SHP77 treated with DMSO at 0.1 percent for 48 hours (cell line): ENCODE results near the gene PRKRA.
A peak's percentile ranks its signal among the peaks of the same experiment; 100 is the strongest.
"Not testable (repeated sequence)": the region's sequence is repeated elsewhere in the genome, so short reads cannot be mapped to it uniquely, and the experiment has no call there.

ENCODE experiments used
- DNase-seq: peaks from one replicate; lab custom pipeline; 2025; lab: John Stamatoyannopoulos, UW

PRKRA gene

GRCh38 chr2:178450774-178451525, at the start of gene PRKRA, which contains the start of gene PJVK:
PRKRA (minus strand) TSS chr2:178451175; CDS start chr2:178451030, 145 bp downstream.
PJVK (plus strand) TSS chr2:178451378; CDS start chr2:178453410, 2,032 bp downstream.
- DNase-seq = peak; percentile 63

- DNase-seq = no peak
These were observed 48.7 kb upstream of the PRKRA start for GRCh38 chr2:178499640-178500039.

- no peak for DNase-seq
These were observed 47.2 kb upstream of the PRKRA start for GRCh38 chr2:178498137-178498536.

- DNase-seq = no peak
These were observed 45.1 kb upstream of the PRKRA start for GRCh38 chr2:178496049-178496448.

- no peak for DNase-seq
These were observed 40.6 kb upstream of the PRKRA start for GRCh38 chr2:178491612-178492011.

GRCh38 chr2:178485356-178485755, 34.4 kb upstream of the PRKRA start:
- no peak for DNase-seq

GRCh38 chr2:178484245-178485041, 33.5 kb upstream of the PRKRA start:
- peak; percentile 26 for DNase-seq

GRCh38 chr2:178482437-178482836, 31.5 kb upstream of the PRKRA start:
- DNase-seq = no peak

GRCh38 chr2:178480227-178481181, 29.5 kb upstream of the PRKRA start, which contains the start of gene PLEKHA3:
PLEKHA3 (plus strand) TSS chr2:178480457; CDS start chr2:178480870, 413 bp downstream.
- peak; percentile 56 for DNase-seq

GRCh38 chr2:178479758-178480226, 28.8 kb upstream of the PRKRA start:
- DNase-seq = no peak

GRCh38 chr2:178479275-178479616, 28.3 kb upstream of the PRKRA start:
- no peak for DNase-seq

GRCh38 chr2:178478439-178479274, 27.7 kb upstream of the PRKRA start, which contains the start of gene FKBP7:
FKBP7 (minus strand) TSS chr2:178478600; CDS start chr2:178478499, 101 bp downstream.
- peak; percentile 32 for DNase-seq

- no peak for DNase-seq
These were observed 27.1 kb upstream of the PRKRA start for GRCh38 chr2:178478130-178478438.

- no peak for DNase-seq
These were observed 26.6 kb upstream of the PRKRA start for GRCh38 chr2:178477443-178478129.

GRCh38 chr2:178476477-178476876, 25.5 kb upstream of the PRKRA start:
- DNase-seq = no peak

- no peak for DNase-seq
These were observed 23.6 kb upstream of the PRKRA start for GRCh38 chr2:178474560-178474959.

GRCh38 chr2:178473931-178474330, 23.0 kb upstream of the PRKRA start:
- DNase-seq = no peak

- DNase-seq = no peak
These were observed 22.4 kb upstream of the PRKRA start for GRCh38 chr2:178473373-178473772.

GRCh38 chr2:178471313-178471712, 20.3 kb upstream of the PRKRA start:
- not testable (repeated sequence) for DNase-seq

- no peak for DNase-seq
These were observed 18.4 kb upstream of the PRKRA start for GRCh38 chr2:178469219-178469849.
